NCI-H69 (cell line): ENCODE results near the gene NBAS.

Experiments
- DNase-seq: peaks from one replicate; lab custom pipeline; 2025; lab: John Stamatoyannopoulos, UW

Gene NBAS

GRCh38 chr2:15168116-15168515 is 393.0 kb downstream of the NBAS start:
- no peak for DNase-seq

DNA sequence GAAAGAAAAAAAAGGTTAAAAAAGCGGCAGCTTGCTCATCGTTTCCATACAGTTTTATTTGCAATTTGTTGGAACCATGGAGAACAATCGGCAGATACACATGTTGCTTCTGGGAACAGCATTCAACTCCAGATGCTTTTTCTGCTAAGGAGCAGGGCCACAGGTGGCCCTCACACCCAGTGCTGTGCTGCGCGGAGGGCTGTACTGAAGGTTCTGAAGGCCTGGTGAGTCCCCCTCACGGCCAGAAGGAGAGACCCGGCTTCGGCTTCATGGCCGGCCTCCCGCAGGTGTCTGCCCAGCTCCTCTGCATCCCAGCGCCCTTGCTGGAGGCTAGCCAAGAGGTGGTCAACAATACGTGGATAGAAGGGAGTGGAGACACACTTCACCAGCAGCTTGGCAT is 394.3 kb downstream of the NBAS start:
- DNase-seq: no peak

GRCh38 chr2:15163326-15163725 is 397.8 kb downstream of the NBAS start:
- DNase-seq: no peak

- no peak for DNase-seq
These were observed 398.5 kb downstream of the NBAS start for GRCh38 chr2:15162620-15163019.

DNA sequence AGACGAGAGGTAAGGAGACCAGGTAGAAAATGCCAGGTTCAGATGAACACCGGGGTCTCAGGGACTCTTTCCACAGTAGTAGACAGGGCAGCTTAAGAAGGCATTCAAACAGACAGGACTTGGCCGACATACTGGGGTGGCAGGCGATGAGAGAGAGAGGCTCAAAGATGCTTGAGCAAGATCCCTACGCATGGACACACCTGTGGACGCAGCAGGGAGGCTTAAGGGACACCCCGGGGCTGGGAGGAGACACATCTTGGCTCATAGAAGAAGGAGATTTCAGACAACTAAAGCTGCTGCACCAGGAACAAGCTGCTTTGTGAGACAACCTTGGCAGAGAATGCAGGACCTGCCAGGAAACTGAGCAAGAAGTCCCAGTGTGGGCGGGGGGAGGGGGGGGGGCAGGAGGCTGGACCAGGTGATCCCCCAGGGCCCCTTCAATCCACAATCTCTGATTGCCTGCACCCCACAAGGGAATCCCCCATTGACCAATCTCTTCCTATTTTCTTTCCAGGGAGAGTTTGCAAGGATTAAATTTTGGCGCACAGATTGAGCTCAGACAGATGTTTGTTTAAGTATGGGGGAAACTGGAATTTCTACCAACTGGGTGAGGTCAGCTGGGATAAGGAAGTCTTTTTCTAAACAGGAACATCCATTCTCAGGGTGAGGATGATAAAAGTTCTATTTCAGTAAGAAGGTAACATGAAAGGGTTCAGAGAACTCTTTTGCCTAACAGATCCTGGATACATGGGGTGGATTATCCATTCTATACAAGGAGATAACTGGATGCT is 400.7 kb downstream of the NBAS start:
- no peak for DNase-seq

DNA sequence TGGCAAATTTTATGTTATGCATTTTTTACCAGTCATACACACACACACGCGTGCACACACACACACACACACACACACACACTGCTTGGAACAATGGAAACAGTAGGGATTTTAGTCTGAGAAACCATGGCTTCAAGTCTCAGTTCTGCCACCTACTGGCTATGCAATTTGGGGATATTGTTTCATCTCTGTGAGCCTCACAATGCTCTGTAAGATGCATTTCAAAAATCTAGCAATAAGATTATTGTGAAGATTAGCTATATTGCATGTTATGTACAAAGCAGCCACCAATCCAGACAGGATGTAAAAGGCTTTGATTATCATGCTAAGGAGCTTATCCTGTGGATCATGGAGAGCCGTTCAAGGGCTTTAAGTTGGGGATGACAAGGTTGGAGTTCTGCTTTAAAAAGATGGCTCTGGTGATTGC is 401.4 kb downstream of the NBAS start:
- DNase-seq: peak; percentile 60

GRCh38 chr2:15159206-15159605 is 401.9 kb downstream of the NBAS start:
- DNase-seq: no peak

DNA sequence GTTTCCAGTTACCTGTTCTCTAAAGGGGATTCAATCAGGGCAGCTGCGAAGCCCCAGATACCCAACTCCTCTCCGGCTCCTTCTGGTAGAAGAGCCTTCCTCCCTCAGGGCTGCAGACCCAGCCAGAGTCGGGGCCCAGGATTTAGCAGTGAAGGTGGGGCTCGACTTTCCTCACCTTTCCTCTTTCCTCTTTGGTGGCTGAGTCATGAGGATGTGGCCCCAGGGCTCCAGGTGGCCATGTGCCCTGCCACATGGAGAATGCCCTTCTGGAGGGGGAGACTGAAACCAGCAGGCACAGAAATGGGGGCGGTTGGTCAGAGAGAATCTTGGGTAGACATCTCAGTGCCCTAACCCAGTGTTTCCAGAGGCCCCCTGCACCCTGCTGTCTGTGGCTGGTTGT is 402.6 kb downstream of the NBAS start:
- DNase-seq: no peak

DNA sequence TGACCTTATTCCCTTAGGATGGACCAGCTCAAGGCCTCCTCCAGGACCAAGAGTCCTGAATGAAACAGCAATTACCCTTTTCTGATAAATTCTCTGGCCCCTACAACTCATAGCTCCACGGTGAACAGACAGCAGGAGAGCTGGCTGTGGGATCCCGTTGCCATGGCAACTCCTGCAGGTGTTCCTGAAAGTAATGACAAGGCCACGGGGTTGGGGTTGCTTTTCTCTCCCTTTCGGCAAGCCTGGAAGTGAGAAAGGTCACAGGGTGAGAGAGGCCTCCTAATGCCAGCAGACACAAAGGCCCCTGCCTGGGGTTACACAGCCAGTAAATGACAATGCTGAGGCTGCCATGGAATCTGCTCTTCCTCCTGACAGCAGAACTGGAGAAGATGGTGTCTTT is 403.0 kb downstream of the NBAS start:
- DNase-seq: peak; percentile 58

DNA sequence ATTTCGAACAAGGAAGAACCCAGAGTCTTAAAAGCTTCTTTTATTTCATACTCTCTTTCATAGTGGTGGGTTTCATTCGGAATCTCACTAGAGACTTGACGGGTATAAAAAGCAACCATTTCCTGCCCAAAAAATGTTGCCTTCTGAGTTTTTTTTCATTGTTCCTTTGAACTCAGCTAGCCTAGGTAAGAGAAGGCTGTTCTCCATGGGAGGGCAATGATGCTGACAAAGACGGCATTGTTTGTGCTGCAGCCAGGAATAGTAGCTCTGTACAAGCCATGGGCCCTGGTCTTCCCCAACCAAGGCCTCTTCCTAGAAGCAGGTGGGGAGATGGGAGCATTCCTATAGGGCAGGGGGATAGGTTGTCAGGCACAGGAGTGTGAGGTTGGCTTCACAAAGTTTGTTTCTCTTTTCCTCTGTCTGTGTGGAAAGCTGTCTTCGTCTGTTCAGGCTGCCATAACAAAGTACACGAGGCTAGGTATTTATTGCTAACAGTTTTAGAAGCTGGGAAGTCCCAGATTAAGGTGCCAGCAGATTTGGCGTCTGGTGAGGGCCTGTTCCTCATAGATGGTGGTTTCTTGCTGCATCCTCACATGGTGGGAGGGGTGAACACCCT is 405.1 kb downstream of the NBAS start:
- DNase-seq: no peak

DNA sequence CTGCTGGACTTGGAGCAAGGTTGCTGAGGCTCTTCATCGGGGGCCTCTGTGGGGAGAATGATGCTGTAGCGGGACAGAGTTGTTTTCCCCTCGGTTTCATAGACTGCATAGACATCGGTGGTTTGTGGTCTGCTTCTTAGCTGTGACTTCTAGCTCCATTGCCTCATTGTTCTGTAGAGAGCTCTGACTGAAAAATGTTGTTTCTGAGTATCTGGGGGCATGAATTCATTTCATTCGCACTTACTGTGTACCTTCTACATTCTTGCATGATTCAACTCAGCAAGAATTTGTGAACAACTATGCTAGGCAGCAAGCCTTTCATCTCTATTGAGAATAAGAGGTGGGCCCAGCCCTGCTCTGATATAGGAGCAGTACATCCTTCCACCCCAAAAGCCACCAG is 406.8 kb downstream of the NBAS start:
- no peak for DNase-seq

- no peak for DNase-seq
These were observed 408.8 kb downstream of the NBAS start for GRCh38 chr2:15152382-15152781.

- no peak for DNase-seq
These were observed 412.1 kb downstream of the NBAS start for GRCh38 chr2:15149063-15149462.

- DNase-seq: peak; percentile 79
These were observed 413.5 kb downstream of the NBAS start for GRCh38 chr2:15147591-15147990.

GRCh38 chr2:15146960-15147359 is 414.2 kb downstream of the NBAS start:
- DNase-seq: peak; percentile 16

- DNase-seq: no peak
These were observed 415.2 kb downstream of the NBAS start for GRCh38 chr2:15145919-15146318.

DNA sequence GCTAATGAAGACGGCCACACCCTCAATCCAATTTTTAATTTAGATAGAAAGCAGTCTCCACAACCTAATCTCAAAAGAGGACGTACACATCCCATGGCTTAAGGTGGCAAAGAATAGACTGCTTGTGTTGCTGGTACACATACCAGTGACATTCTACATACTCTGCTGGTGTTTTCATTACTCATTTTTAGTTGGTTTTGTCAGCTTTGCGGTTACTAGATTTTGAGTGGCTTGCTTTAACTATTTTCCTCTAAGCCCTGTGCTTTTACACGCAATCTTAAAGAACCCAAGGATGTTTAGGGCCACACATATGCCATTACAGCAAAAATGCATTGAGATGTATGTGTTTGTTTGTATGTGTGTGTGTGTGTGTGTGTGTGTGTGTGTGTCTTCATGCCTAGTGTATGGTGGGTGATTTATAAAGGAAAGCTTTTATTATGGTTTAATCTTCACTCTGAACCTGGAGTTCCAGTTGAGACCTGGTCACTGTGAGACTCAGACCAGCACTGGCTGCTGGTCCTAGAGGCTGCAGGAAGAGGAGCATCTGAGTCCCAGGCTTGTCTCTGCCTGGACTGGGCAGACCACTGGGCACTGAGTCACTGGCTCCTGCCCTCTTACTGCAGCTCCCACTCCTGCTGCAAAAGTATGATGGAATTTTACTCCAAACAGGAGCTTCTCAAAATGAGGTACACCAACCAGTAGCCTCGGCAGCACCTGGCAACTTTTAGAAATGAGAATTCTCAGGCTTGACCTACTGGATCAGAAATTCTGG is 415.9 kb downstream of the NBAS start:
- no peak for DNase-seq

GRCh38 chr2:15142069-15142689 is 419.0 kb downstream of the NBAS start:
- DNase-seq: peak; percentile 82

- no peak for DNase-seq
These were observed 419.9 kb downstream of the NBAS start for GRCh38 chr2:15141211-15141610.

DNA sequence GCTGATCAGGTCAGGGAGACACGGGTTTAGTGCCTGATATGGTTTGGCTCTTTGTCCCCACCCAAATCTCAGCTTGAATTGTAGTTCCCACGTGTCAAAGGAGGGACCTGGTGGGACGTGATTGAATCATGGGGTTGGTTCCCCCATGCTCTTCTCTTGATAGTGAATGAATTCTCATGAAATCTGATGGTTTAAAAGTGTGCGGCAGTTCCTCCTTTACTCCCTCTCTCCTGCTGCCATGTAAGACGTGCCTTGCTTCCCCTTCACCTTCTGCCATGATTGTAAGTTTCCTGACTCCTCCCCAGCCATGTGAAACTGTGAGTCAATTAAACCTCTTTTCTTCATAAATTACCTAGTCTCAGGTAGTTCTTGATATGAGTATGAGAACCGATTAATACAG is 424.5 kb downstream of the NBAS start:
- no peak for DNase-seq

GRCh38 chr2:15134957-15135356 is 426.2 kb downstream of the NBAS start:
- no peak for DNase-seq

DNA sequence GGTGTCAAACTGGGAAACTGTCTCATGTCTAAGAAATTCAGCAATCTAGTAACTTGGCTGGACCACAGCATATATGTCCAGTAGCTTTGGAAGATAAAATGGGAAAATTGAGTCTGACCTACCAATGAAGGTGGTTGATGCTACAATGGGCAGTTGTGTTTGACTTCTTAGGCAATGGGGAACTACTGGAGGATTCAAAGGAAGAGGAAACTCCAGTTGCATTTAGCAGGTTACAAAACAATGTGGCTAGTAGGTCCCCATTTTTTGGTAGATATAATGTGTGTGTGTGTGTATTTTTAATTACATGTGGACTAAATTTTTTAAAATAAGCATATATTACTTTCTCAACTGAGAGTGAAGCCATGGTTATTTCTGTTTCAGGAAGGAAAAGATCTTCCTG is 427.7 kb downstream of the NBAS start:
- no peak for DNase-seq

GRCh38 chr2:15128846-15129245 is 432.3 kb downstream of the NBAS start:
- DNase-seq: no peak
